Type B pancreatic cell (in vitro differentiated cells): ENCODE results near the gene EFNA5. TPM values are rescaled to one million over a fixed set of nuclear protein-coding genes. Genes with fewer than 3 reads are reported as not detected.

Experiments used
- DNase-seq: peaks from one replicate; pipeline ENCODE4 v3.0.0; 2021; ENCODE audit warnings: mixed read lengths; ENCODE audit not compliant: unreplicated experiment; ENCODE audit errors: extremely low spot score
- H3K27ac Mint-ChIP-seq: 2 replicates; pipeline ENCODE4 v1.8.0; 2021; ENCODE audit warnings: mild to moderate bottlenecking, mixed read lengths
- H3K27me3 Mint-ChIP-seq: 2 replicates; pipeline ENCODE4 v1.8.0; 2021; ENCODE audit warnings: mixed read lengths
- H3K36me3 Mint-ChIP-seq: 2 replicates; pipeline ENCODE4 v1.8.0; 2021; ENCODE audit warnings: mixed read lengths
- H3K4me1 Mint-ChIP-seq: one replicate; pipeline ENCODE4 v1.8.0; 2021; ENCODE audit warnings: mixed read lengths; ENCODE audit not compliant: unreplicated experiment
- H3K4me3 Mint-ChIP-seq: 2 replicates; pipeline ENCODE4 v1.8.0; 2021; ENCODE audit warnings: mild to moderate bottlenecking, mixed read lengths
- H3K9me3 Mint-ChIP-seq: 2 replicates; pipeline ENCODE4 v1.8.0; 2021; ENCODE audit warnings: mixed read lengths
- CTCF ChIP-seq: fragments of 200-600 bp; sonication (generic); conservative IDR thresholded peaks from 2 replicates; pipeline ENCODE4 v1.5.0; 2021; ENCODE audit warnings: antibody characterized with exemption, mild to moderate bottlenecking
- total RNA-seq: library from RNA; stranded (reverse); gene quantifications from 2 replicates; pipeline ENCODE4 v1.2.1, GENCODE V29; 2021; ENCODE audit warnings: low replicate concordance

Gene EFNA5
- total RNA-seq, 1 donor from 2014 or later, result 65.0 TPM

GRCh38 chr5:107705402-107706014 lies 34.8 kb upstream of the EFNA5 start:
- no peak for DNase-seq
- TF ChIP-seq CTCF, result no peak
- H3K4me3 Mint-ChIP-seq, result peak overlapping the region; percentile 68
- no peaks in the 10 kb centered on the region for H3K27me3 Mint-ChIP-seq
- H3K36me3 Mint-ChIP-seq, result no peaks in the 10 kb centered on the region
- peaks cover 13% of the 10 kb centered on the region for H3K4me1 Mint-ChIP-seq
- peaks cover 23% of the 10 kb centered on the region for H3K9me3 Mint-ChIP-seq
- no peak overlapping the region for H3K27ac Mint-ChIP-seq

- Mint-ChIP-seq H3K27ac (no peak overlapping the region), H3K4me3 (peak overlapping the region; percentile 68)
Measured at GRCh38 chr5:107704681-107705401, 34.1 kb upstream of the EFNA5 start.

GRCh38 chr5:107700481-107700880 lies 29.7 kb upstream of the EFNA5 start:
- TF ChIP-seq CTCF, result no peak
- peaks cover 18% of the 10 kb centered on the region for H3K4me1 Mint-ChIP-seq
- peaks cover 10% of the 10 kb centered on the region for H3K9me3 Mint-ChIP-seq
- no peak overlapping the region for H3K4me3 Mint-ChIP-seq
- H3K27ac Mint-ChIP-seq, result no peak overlapping the region
- H3K27me3 Mint-ChIP-seq, result no peaks in the 10 kb centered on the region
- H3K36me3 Mint-ChIP-seq, result no peaks in the 10 kb centered on the region
- DNase-seq, result no peak

More at GRCh38 chr5:107704681-107705401, 34.1 kb upstream of the EFNA5 start:
- no peak for TF ChIP-seq CTCF
- no peak for DNase-seq
- Mint-ChIP-seq H3K36me3 (no peaks in the 10 kb centered on the region), H3K9me3 (peaks cover 23% of the 10 kb centered on the region), H3K4me1 (peaks cover 13% of the 10 kb centered on the region), H3K27me3 (no peaks in the 10 kb centered on the region)

- H3K27me3 Mint-ChIP-seq, result no peaks in the 10 kb centered on the region
- H3K4me1 Mint-ChIP-seq, result peaks cover 9% of the 10 kb centered on the region
- no peak for TF ChIP-seq CTCF
- no peaks in the 10 kb centered on the region for H3K36me3 Mint-ChIP-seq
- no peak for DNase-seq
- H3K4me3 Mint-ChIP-seq, result no peak overlapping the region
- H3K27ac Mint-ChIP-seq, result no peak overlapping the region
- peaks cover 6% of the 10 kb centered on the region for H3K9me3 Mint-ChIP-seq
Measured at GRCh38 chr5:107699425-107699824, 28.7 kb upstream of the EFNA5 start.

GRCh38 chr5:107698286-107698685 lies 27.5 kb upstream of the EFNA5 start:
- DNase-seq, result no peak
- Mint-ChIP-seq H3K4me1 (peaks cover 9% of the 10 kb centered on the region), H3K9me3 (peaks cover 14% of the 10 kb centered on the region), H3K4me3 (no peak overlapping the region), H3K27me3 (no peaks in the 10 kb centered on the region), H3K27ac (no peak overlapping the region), H3K36me3 (no peaks in the 10 kb centered on the region)
- TF ChIP-seq CTCF, result no peak
